Parathyroid adenoma (tissue), 2 donors: ENCODE measurements around the gene RGN.
A peak's percentile ranks its signal among the peaks of the same experiment; 100 is the strongest.

Experiments
- H2AFZ ChIP-seq: fragments of 300-600 bp; sonication (generic); one replicate; pipeline ENCODE4 v1.7.0; 2017; ENCODE audit warnings: antibody characterized with exemption, mild to moderate bottlenecking
- H3K27ac ChIP-seq: fragments of 300-600 bp; sonication (generic); one replicate; pipeline ENCODE4 v1.7.0; 2017
- H3K27me3 ChIP-seq: fragments of 300-600 bp; sonication (generic); one replicate; pipeline ENCODE4 v1.7.0; 2017; ENCODE audit warnings: low read length; ENCODE audit not compliant: control insufficient read depth, insufficient read depth
- H3K36me3 ChIP-seq: fragments of 300-600 bp; sonication (generic); one replicate; pipeline ENCODE4 v1.7.0; 2017; ENCODE audit warnings: low read length; ENCODE audit not compliant: control insufficient read depth, insufficient read depth
- H3K4me1 ChIP-seq: fragments of 300-600 bp; sonication (generic); one replicate; pipeline ENCODE4 v1.7.0; 2017; ENCODE audit warnings: control low read depth
- H3K4me2 ChIP-seq: fragments of 300-600 bp; sonication (generic); one replicate; pipeline ENCODE4 v1.7.0; 2017; ENCODE audit warnings: low read length
- H3K4me3 ChIP-seq: fragments of 300-600 bp; sonication (generic); one replicate; pipeline ENCODE4 v1.7.0; 2017; ENCODE audit warnings: low read depth, low read length
- H3K79me2 ChIP-seq: fragments of 300-600 bp; sonication (generic); one replicate; pipeline ENCODE4 v1.7.0; 2017; ENCODE audit warnings: control low read depth
- H3K9ac ChIP-seq: fragments of 300-600 bp; sonication (generic); one replicate; pipeline ENCODE4 v1.7.0; 2017; ENCODE audit warnings: mild to moderate bottlenecking
- H3K9me3 ChIP-seq: fragments of 300-600 bp; sonication (generic); one replicate; pipeline ENCODE4 v1.7.0; 2017; ENCODE audit warnings: low read length; ENCODE audit not compliant: control insufficient read depth
- CTCF ChIP-seq: fragments of 300-600 bp; sonication (generic); IDR thresholded peaks from one replicate; pipeline ENCODE4 v1.7.0; 2017; ENCODE audit warnings: antibody characterized with exemption, mild to moderate bottlenecking
- donor health status: primary hyperparathyroidism.

The RGN gene

GRCh38 chrX:47080215-47080914 lies 2.1 kb downstream of the RGN start:
- Histone ChIP-seq H3K27ac (no peak overlapping the region), H3K4me3 (no peak overlapping the region), H3K36me3 (no peaks in the 10 kb centered on the region), H3K9ac (no peak overlapping the region), H3K9me3 (no peaks in the 10 kb centered on the region), H3K79me2 (no peaks in the 10 kb centered on the region), H3K4me2 (no peak overlapping the region), H3K27me3 (no peaks in the 10 kb centered on the region), H3K4me1 (no peaks in the 10 kb centered on the region), H2AFZ (no peak overlapping the region)
- TF ChIP-seq CTCF: no peak

GRCh38 chrX:47080915-47081236 lies 2.6 kb downstream of the RGN start:
- Histone ChIP-seq H3K4me3 (no peak overlapping the region), H3K27ac (no peak overlapping the region), H2AFZ (no peak overlapping the region), H3K36me3 (no peaks in the 10 kb centered on the region), H3K4me1 (no peaks in the 10 kb centered on the region), H3K9me3 (no peaks in the 10 kb centered on the region), H3K79me2 (no peaks in the 10 kb centered on the region), H3K9ac (no peak overlapping the region), H3K27me3 (no peaks in the 10 kb centered on the region), H3K4me2 (no peak overlapping the region)
- no peak for TF ChIP-seq CTCF

- Histone ChIP-seq H3K27me3 (no peaks in the 10 kb centered on the region), H3K4me3 (no peak overlapping the region), H3K9me3 (no peaks in the 10 kb centered on the region), H2AFZ (peak overlapping the region; percentile 50), H3K4me2 (no peak overlapping the region), H3K9ac (no peak overlapping the region), H3K36me3 (no peaks in the 10 kb centered on the region), H3K27ac (no peak overlapping the region), H3K4me1 (no peaks in the 10 kb centered on the region), H3K79me2 (no peaks in the 10 kb centered on the region)
- TF ChIP-seq CTCF: no peak
These were observed 13.0 kb downstream of the RGN start for GRCh38 chrX:47091149-47091775.

DNA sequence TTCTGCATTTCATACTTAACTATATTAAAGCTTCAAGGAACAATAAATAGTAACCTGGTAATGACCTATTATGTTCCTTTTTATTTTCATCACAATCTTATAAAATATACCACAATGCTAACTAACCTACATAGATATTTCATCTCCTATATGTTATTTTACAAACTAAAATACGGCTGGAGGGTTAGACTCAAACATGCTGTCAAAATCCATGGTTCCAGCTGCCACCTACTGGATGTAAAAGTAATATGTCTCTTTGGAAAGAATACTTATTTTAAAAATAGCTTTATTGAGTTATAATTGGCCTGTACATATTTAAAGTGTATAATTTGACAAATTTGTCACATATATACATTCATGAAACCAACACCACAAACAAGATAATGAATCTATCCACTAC lies 15.0 kb downstream of the RGN start:
- Histone ChIP-seq H3K27ac (no peak overlapping the region), H3K9ac (no peak overlapping the region), H3K9me3 (no peaks in the 10 kb centered on the region), H3K4me1 (no peaks in the 10 kb centered on the region), H3K36me3 (no peaks in the 10 kb centered on the region), H3K4me2 (no peak overlapping the region), H2AFZ (no peak overlapping the region), H3K27me3 (no peaks in the 10 kb centered on the region), H3K79me2 (no peaks in the 10 kb centered on the region), H3K4me3 (no peak overlapping the region)
- peak; percentile 41 for TF ChIP-seq CTCF

DNA sequence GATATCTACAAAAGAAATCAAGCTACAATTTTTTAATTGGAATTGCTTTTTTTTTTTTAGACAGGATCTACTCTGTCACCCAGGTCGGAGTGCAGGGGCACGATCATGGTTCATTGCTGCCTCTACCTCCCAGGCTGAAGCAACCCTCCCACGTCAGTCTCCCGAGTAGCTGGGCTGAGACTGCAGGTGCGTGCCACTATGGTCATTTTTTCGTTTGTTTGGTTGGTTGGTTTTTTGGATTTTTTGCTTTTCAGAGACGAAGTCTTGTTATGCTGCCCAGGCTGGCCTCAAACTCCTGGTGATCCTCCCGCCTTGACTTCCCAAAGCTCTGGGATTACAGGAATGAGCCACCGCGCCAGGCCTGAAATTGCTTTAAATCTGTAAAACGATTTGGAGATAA lies 15.6 kb downstream of the RGN start:
- H3K4me2 ChIP-seq: no peak overlapping the region
- no peaks in the 10 kb centered on the region for H3K36me3 ChIP-seq
- TF ChIP-seq CTCF: no peak
- H3K27me3 ChIP-seq: no peaks in the 10 kb centered on the region
- no peak overlapping the region for H3K9ac ChIP-seq
- H3K9me3 ChIP-seq: no peaks in the 10 kb centered on the region
- no peak overlapping the region for H2AFZ ChIP-seq
- H3K4me3 ChIP-seq: no peak overlapping the region
- H3K27ac ChIP-seq: no peak overlapping the region
- H3K79me2 ChIP-seq: no peaks in the 10 kb centered on the region
- H3K4me1 ChIP-seq: no peaks in the 10 kb centered on the region
